ENCODE measurements around the gene CKLF. TPM values are rescaled to one million over a fixed set of nuclear protein-coding genes. Genes with fewer than 3 reads are reported as not detected.

Gene CKLF
- total RNA-seq, 1 donor from 2014 or later = 17.9 TPM

DNA sequence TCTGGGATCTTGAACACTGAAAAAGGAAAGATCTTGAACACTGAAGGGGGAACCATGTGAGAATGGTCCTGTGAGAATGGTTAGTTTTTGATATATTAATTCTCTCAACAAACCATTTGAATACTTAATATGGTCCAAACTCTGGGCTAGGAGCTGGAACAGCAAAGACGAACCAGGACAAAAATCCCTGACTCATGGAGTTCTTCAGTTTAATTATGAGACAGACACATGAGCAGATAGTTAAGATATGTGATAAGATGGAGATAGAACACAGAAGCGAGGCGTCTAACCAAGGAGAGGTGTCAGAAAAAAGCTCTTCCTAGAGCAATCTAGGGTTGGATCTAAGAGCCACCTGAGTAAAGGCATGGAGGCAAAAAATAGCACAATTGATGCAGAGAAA lies 1.6 kb downstream of the CKLF start:
- no peak for DNase-seq
- Mint-ChIP-seq H3K4me1 (ENCODE audit: low read depth, unreplicated experiment) (peaks cover 9% of the 10 kb centered on the region), H3K4me3 (ENCODE audit: unreplicated experiment) (no peak overlapping the region), H3K27ac (ENCODE audit: unreplicated experiment) (no peak overlapping the region), H3K27me3 (ENCODE audit: unreplicated experiment) (peaks cover 4% of the 10 kb centered on the region), H3K36me3 (ENCODE audit: unreplicated experiment) (no peaks in the 10 kb centered on the region), H3K9me3 (ENCODE audit: unreplicated experiment) (peaks cover 7% of the 10 kb centered on the region)
- TF ChIP-seq, protein P1, sequence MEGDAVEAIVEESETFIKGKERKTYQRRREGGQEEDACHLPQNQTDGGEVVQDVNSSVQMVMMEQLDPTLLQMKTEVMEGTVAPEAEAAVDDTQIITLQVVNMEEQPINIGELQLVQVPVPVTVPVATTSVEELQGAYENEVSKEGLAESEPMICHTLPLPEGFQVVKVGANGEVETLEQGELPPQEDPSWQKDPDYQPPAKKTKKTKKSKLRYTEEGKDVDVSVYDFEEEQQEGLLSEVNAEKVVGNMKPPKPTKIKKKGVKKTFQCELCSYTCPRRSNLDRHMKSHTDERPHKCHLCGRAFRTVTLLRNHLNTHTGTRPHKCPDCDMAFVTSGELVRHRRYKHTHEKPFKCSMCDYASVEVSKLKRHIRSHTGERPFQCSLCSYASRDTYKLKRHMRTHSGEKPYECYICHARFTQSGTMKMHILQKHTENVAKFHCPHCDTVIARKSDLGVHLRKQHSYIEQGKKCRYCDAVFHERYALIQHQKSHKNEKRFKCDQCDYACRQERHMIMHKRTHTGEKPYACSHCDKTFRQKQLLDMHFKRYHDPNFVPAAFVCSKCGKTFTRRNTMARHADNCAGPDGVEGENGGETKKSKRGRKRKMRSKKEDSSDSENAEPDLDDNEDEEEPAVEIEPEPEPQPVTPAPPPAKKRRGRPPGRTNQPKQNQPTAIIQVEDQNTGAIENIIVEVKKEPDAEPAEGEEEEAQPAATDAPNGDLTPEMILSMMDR (IDR thresholded peaks at IDR 0.05; ENCODE audit: partially characterized antibody, unreplicated experiment) = no peak

DNA sequence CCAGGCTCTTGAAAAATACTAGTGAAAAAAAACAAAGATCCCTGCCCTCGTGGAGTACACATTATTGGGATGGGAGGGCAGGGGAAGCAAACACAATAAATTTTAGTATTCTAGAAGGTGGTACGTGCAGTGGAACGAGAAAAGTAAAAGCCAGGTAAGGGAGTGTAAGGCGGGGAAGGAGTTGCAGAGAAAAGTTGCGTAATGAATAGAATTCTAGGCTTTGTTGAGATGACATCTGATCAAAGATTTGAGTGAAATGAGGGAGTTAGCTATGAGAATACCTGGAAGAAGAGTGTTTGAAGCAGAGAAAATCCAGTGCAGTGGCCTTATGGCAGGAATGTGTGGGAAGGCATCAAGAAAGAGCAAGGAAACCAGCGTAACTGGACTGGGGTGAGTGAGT lies 2.1 kb downstream of the CKLF start:
- peaks cover 9% of the 10 kb centered on the region for H3K4me1 Mint-ChIP-seq (ENCODE audit: low read depth, unreplicated experiment)
- H3K4me3 Mint-ChIP-seq (ENCODE audit: unreplicated experiment) = no peak overlapping the region
- no peak overlapping the region for H3K27ac Mint-ChIP-seq (ENCODE audit: unreplicated experiment)
- no peaks in the 10 kb centered on the region for H3K36me3 Mint-ChIP-seq (ENCODE audit: unreplicated experiment)
- peaks cover 4% of the 10 kb centered on the region for H3K27me3 Mint-ChIP-seq (ENCODE audit: unreplicated experiment)
- TF ChIP-seq, protein P1 (IDR thresholded peaks at IDR 0.05; ENCODE audit: partially characterized antibody, unreplicated experiment) = no peak
- DNase-seq = no peak
- H3K9me3 Mint-ChIP-seq (ENCODE audit: unreplicated experiment) = peaks cover 7% of the 10 kb centered on the region

DNA sequence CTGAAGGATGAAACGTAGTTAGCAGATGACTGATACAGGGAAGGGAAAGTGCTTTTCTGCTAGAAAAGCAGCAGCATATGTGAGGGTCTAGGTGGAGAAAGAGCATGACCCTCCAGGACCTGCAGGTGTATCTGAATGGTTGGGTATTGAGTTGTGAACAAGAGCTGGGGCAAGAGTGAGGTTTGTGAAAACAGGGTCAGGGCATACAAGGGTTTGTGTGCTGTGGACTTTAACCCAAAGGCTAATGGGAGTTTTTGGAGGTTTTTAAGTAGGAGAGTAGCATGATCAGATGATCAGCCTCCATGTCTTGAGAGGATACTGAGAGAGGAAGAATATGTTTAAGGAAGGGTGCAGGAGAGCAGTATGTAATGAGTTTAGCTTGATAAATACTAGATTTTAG lies 7.7 kb downstream of the CKLF start:
- H3K9me3 Mint-ChIP-seq (ENCODE audit: unreplicated experiment) = peaks cover 2% of the 10 kb centered on the region
- no peak overlapping the region for H3K4me3 Mint-ChIP-seq (ENCODE audit: unreplicated experiment)
- TF ChIP-seq, protein P1 (IDR thresholded peaks at IDR 0.05; ENCODE audit: partially characterized antibody, unreplicated experiment) = no peak
- H3K27me3 Mint-ChIP-seq (ENCODE audit: unreplicated experiment) = no peaks in the 10 kb centered on the region
- H3K4me1 Mint-ChIP-seq (ENCODE audit: low read depth, unreplicated experiment) = peaks cover 2% of the 10 kb centered on the region
- DNase-seq = no peak
- no peaks in the 10 kb centered on the region for H3K36me3 Mint-ChIP-seq (ENCODE audit: unreplicated experiment)
- H3K27ac Mint-ChIP-seq (ENCODE audit: unreplicated experiment) = no peak overlapping the region

DNA sequence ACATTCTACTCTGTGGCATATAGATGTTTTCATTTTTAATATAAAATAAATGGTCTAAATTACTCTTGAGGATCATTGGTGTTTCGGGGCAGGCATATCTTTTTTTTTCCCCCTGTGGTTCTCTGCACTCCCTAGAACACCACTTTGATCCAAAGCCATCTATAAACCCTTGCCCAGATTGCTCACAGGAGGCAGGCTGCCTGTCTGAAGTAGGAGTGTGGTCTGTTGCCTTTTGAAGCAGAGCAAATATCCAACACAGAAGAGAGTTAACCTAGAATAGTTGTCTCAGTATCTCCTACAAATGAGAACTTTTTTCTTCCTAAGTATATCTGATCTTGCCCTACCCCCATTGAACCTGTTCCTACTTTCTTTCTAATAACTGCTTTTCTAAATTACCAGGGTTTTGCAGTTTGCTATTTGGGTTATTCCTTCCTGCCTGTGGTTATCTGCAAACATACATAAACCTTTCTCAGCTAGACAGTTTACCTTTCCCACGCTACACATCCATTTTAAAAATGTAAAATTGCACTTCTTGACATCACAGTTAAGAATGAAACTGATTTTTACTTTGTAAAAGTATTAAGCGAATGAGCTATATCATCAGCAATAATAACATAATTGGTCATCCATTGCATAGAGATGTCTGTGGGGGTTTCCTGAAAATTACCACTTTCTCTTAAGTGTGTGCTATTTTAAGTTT lies 9.2 kb downstream of the CKLF start:
- Mint-ChIP-seq H3K27ac (ENCODE audit: unreplicated experiment) (no peak overlapping the region), H3K27me3 (ENCODE audit: unreplicated experiment) (no peaks in the 10 kb centered on the region), H3K36me3 (ENCODE audit: unreplicated experiment) (no peaks in the 10 kb centered on the region), H3K9me3 (ENCODE audit: unreplicated experiment) (peaks cover 2% of the 10 kb centered on the region), H3K4me3 (ENCODE audit: unreplicated experiment) (no peak overlapping the region), H3K4me1 (ENCODE audit: low read depth, unreplicated experiment) (peaks cover 2% of the 10 kb centered on the region)
- TF ChIP-seq, protein P1 (IDR thresholded peaks at IDR 0.05; ENCODE audit: partially characterized antibody, unreplicated experiment) = no peak
- no peak for DNase-seq

DNA sequence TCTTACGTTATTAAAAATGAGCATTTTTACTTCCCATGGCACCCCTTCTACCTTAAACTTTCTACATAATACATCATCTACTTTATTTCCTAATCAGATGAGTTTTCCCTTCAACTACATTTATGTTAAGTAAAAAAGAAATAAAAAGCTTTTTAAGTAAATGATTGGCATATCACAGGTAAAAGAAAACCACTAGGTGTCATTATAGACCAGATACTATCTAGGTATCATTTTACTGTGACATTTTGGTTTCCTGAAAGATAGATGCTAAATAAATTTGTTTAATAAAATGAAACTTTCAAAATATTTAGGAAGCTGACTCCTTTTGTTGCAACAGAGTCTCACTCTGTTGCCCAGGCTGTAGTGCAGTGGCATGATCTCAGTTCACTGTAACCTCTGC lies 10.0 kb downstream of the CKLF start:
- no peak overlapping the region for H3K4me3 Mint-ChIP-seq (ENCODE audit: unreplicated experiment)
- no peak for DNase-seq
- H3K27me3 Mint-ChIP-seq (ENCODE audit: unreplicated experiment) = no peaks in the 10 kb centered on the region
- peaks cover 2% of the 10 kb centered on the region for H3K9me3 Mint-ChIP-seq (ENCODE audit: unreplicated experiment)
- H3K27ac Mint-ChIP-seq (ENCODE audit: unreplicated experiment) = no peak overlapping the region
- H3K36me3 Mint-ChIP-seq (ENCODE audit: unreplicated experiment) = no peaks in the 10 kb centered on the region
- TF ChIP-seq, protein P1 (IDR thresholded peaks at IDR 0.05; ENCODE audit: partially characterized antibody, unreplicated experiment) = no peak
- H3K4me1 Mint-ChIP-seq (ENCODE audit: low read depth, unreplicated experiment) = peaks cover 2% of the 10 kb centered on the region
